NB4 (cell line): Measurements from ENCODE around the gene CHST6.
"Not testable (repeated sequence)": the region's sequence is repeated elsewhere in the genome, so short reads cannot be mapped to it uniquely, and the experiment has no call there.

ENCODE experiments used
- DNase-seq: peaks from one replicate; pipeline ENCODE4 v3.0.0; 2010; ENCODE audit warnings: low read depth
- H3K4me3 ChIP-seq: one replicate; pipeline ENCODE4 v1.5.1; 2011; ENCODE audit warnings: mild to moderate bottlenecking, low read depth, low read length, moderate library complexity
- CTCF ChIP-seq: IDR thresholded peaks from one replicate; pipeline ENCODE4 v1.5.1; 2012; ENCODE audit warnings: low read depth, low read length
- MAX ChIP-seq: IDR thresholded peaks from 2 replicates; pipeline ENCODE4 v1.6.1; 2011; ENCODE audit warnings: low read depth, low read length
- MYC ChIP-seq: IDR thresholded peaks from 2 replicates; pipeline ENCODE4 v1.6.1; 2011; ENCODE audit warnings: low read depth, low read length
- POLR2A ChIP-seq: IDR thresholded peaks from 2 replicates; pipeline ENCODE4 v1.6.1; 2011; ENCODE audit warnings: mild to moderate bottlenecking; ENCODE audit not compliant: insufficient read length; ENCODE audit errors: extremely low read depth

Gene CHST6

GRCh38 chr16:75506107-75506506, 10.9 kb upstream of the CHST6 start:
- TF ChIP-seq CTCF, result no peak
- no peak for TF ChIP-seq POLR2A
- TF ChIP-seq MAX, result no peak
- no peak for TF ChIP-seq MYC
- no peak for DNase-seq
- H3K4me3 ChIP-seq, result no peak overlapping the region

- no peak for TF ChIP-seq POLR2A
- TF ChIP-seq MYC, result no peak
- no peak for TF ChIP-seq MAX
- no peak for TF ChIP-seq CTCF
- DNase-seq, result no peak
- H3K4me3 ChIP-seq, result no peak overlapping the region
Observed at GRCh38 chr16:75503801-75504200, 8.6 kb upstream of the CHST6 start.

- DNase-seq, result no peak
- H3K4me3 ChIP-seq, result no peak overlapping the region
- TF ChIP-seq MYC (no peak), CTCF (no peak), MAX (no peak), POLR2A (no peak)
Observed at GRCh38 chr16:75502916-75503605, 7.8 kb upstream of the CHST6 start.

- not testable (repeated sequence) for DNase-seq
Observed at GRCh38 chr16:75501820-75502219, 6.6 kb upstream of the CHST6 start.

GRCh38 chr16:75501359-75501758, 6.1 kb upstream of the CHST6 start:
- TF ChIP-seq CTCF (no peak), MAX (no peak), POLR2A (no peak), MYC (no peak)
- DNase-seq, result no peak
- no peak overlapping the region for H3K4me3 ChIP-seq

More at GRCh38 chr16:75501820-75502219, 6.6 kb upstream of the CHST6 start:
- not testable (repeated sequence) for H3K4me3 ChIP-seq

- not testable (repeated sequence) for H3K4me3 ChIP-seq, DNase-seq
Observed at GRCh38 chr16:75498605-75499322, 3.5 kb upstream of the CHST6 start.

GRCh38 chr16:75497558-75497957, 2.3 kb upstream of the CHST6 start:
- no peak overlapping the region for H3K4me3 ChIP-seq
- TF ChIP-seq POLR2A (no peak), MAX (no peak), CTCF (no peak), MYC (no peak)
- no peak for DNase-seq
